HG02973 (cell line): ENCODE data around the gene PDCD1.
"Not testable (repeated sequence)": the region's sequence is repeated elsewhere in the genome, so short reads cannot be mapped to it uniquely, and the experiment has no call there.

Experiments
- ATAC-seq: cut with Tn5 transposase; IDR thresholded peaks from one replicate; pipeline ENCODE4 v1.9.1; 2021; ENCODE audit warnings: moderate library complexity; ENCODE audit not compliant: unreplicated experiment

Gene PDCD1

DNA sequence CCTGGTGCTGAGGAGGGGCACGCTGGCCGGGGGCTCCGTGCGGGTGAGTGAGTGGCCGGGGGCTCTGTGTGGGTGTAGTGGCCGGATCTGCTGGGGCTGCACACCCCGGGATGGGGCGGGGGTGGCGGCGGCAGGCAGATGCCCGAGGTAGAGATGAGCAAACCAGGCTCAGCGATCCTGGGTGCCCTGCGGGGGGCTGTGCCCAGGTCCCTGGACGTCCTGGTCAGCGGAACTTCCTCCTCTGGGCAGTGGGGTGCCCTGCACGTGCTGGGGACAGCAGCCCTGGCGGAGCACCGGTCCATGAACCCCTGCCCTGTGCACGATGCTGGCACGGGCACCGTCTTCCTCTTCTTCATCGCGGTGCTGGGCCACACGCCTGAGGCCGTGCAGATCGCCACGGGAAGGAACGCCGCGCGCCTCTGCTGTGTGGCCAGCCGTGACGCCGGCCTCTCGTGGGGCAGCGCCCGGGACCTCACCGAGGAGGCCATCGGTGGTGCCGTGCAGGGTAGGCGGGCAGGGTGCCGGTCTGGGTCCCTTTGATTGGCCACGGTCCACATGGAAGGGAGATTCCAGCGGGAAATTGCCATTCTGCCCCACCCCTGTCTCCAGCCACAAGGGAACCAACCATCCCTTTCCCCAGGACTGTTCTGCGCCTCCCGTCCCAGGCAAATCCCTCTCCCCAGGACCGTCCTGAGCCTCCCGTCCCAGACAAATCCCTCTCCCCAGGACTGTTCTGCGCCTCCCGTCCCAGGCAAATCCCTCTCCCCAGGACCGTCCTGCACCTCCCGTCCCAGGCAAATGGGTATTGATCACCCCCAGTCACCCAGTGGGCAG lies 43.8 kb downstream of the PDCD1 start:
- no peak for ATAC-seq

- ATAC-seq = no peak
Observed at GRCh38 chr2:241814393-241814642, 44.4 kb downstream of the PDCD1 start.

DNA sequence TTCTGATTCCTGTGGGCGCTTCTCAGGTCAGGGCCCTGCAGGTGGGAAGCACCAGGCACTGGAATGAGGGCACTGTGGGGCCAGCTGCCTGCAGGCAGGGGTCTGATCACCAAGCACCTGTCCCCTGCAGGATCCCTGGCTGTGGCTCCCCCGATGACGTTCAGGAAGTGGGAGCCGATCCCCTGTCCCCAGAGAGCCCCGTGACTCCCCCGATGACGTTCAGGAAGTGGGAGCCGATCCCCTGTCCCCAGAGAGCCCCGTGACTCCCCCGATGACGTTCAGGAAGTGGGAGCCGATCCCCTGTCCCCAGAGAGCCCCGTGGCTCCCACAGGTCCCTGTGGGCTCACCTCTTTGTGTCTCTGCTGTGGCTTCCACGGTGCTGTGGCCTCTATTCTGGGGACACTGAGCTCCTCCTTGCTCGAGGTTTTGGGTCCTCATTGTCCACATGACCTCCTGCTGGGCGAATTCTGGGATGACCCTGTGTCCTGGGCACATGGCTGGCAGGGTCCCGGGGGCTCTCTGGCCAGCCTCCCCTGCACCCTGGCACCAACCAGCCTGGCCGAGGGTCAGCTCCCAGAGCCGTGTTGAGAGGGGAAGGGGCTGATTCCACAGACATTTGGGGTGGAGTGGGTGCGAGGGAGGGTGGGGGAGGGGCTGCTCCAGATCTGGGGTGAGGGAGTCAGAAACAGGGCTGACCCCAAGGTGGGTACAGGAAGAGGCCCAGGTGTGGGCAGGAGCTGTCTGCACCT lies 44.9 kb downstream of the PDCD1 start:
- no peak for ATAC-seq

DNA sequence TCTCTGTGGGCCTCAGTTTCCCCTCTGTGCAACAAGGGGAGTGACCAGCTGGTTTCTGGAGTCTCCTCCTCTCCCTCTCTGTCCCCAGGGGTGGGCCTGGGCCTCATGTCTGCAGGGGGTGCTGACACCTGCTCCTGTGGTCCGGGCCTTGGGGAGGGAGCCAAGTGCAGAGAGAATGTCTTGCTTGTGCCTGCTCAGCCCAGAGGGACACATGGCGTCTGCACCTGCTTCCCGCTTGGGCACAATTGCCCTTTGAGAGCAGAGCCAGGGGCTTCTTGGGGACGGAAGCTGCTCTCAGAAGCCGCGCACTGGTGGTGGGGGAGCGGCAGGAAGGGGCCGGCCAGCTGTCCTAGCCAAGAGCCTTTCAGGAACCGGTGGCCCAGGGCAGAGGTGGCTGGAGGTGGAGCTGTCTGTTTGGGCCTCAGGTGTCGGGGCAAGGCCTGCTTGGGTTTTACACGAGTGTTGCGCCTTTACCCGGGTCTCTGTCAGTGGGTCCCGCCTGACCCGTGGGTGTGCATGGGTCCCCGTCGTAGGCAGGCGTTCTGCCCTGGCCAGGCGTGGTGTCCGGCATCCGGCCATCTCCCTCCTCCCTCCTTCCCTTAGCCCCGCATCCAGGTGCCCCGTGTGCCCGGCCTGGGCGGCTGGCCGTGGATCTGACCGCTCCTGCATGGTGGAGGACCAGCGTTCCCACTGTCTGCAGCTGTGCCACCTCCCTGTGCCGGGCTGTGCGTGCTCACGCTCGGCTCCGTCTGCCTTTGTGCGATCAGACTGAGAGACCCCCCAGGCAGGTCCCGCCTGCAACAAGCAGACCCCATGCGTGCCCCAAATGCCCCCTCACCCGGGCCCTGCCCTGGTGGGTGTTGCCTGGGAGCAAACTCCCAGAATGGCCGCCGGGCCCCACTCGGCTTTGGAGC lies 45.7 kb downstream of the PDCD1 start:
- ATAC-seq = no peak

DNA sequence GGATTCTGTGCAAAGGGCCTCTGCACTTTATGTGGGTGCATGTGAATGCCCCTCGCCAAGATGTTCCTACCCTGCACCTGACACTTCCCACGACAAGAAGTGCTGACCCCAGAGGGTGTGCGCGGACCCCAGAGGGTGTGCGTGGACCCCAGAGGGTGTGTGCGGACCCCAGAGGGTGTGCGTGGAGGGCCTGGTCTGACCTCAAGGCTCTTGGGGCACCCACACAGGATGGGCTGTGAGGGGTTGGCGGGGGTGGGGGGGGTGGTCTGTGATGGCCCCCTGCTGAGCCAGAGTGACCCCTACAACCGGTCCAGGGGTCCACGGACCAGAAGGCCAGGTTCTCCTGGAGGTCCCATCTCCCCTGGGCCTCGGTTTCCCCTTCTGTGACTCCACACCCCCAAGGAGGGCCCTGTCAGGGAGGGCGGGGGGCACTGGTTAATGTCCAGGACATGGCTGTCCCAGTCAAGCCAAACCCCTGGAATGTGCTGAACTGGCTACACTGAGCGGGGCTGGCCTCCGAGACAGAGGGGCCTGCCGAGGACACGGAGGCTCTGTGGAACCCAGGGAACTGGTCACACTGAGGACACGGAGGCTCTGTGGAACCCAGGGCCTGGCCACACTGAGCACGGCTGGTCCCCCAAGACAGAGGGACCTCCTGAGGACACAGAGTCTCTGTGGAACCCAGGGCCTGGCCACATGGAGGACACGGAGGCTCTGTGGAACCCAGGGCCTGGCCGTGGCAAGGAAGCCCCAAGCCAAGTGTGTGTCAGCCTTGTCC lies 46.6 kb downstream of the PDCD1 start:
- no peak for ATAC-seq

GRCh38 chr2:241811201-241811951 lies 47.3 kb downstream of the PDCD1 start:
- ATAC-seq = no peak

GRCh38 chr2:241810307-241811200 lies 48.1 kb downstream of the PDCD1 start:
- no peak for ATAC-seq

DNA sequence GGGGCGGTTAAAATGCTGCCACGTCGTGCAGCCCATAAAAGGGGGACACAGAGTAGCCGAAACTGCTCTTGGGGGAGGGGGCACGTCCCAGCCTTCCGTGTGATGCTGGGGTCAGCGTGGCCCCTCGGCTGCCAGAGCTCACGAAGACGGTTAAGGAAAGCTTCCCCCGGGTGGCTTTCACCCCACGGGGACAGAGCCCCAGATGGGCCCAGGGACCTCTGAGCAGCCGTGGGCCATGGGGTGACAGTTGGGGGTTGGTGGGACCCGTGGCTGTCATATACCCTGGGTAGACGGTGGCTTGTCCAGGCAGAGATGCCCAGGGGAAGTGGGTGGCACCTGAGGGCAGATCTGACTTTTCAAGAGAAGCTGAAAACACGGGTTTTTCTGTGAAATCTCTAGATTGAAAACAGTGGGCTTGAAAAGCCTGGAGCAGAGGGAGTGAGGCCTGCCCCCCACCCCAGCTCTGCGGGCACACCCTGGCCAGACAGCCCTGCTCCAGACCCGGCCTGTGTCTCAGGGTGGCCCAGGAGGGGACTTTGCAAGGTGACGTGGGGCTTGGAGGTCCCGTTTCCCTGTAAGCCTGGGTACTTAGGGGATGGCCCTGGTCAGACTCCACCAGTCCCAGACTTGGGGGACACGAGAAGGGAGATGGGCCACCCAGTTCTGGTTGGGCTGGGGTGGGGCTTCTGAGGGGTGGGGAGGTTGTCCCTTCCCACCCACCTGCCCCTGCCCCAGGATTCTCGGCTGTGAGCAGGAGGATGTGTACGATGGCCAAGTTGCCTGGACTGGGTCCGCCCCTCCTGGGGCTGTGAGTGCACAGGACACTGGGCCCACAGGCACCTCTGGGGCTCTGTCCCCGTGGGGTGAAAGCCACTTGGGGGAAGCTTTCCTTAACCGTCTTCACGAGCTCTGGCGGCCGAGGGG lies 49.0 kb downstream of the PDCD1 start:
- no peak for ATAC-seq

GRCh38 chr2:241808721-241809382 lies 49.8 kb downstream of the PDCD1 start, which contains the start of gene NEU4:
TSS of gene NEU4 (plus strand) at chr2:241809193. CDS start at chr2:241814485, 5,292 bp downstream.
- no peak for ATAC-seq

GRCh38 chr2:241808051-241808720 lies 50.5 kb downstream of the PDCD1 start:
- ATAC-seq = no peak

GRCh38 chr2:241806217-241806616 lies 52.5 kb downstream of the PDCD1 start:
- ATAC-seq = not testable (repeated sequence)

DNA sequence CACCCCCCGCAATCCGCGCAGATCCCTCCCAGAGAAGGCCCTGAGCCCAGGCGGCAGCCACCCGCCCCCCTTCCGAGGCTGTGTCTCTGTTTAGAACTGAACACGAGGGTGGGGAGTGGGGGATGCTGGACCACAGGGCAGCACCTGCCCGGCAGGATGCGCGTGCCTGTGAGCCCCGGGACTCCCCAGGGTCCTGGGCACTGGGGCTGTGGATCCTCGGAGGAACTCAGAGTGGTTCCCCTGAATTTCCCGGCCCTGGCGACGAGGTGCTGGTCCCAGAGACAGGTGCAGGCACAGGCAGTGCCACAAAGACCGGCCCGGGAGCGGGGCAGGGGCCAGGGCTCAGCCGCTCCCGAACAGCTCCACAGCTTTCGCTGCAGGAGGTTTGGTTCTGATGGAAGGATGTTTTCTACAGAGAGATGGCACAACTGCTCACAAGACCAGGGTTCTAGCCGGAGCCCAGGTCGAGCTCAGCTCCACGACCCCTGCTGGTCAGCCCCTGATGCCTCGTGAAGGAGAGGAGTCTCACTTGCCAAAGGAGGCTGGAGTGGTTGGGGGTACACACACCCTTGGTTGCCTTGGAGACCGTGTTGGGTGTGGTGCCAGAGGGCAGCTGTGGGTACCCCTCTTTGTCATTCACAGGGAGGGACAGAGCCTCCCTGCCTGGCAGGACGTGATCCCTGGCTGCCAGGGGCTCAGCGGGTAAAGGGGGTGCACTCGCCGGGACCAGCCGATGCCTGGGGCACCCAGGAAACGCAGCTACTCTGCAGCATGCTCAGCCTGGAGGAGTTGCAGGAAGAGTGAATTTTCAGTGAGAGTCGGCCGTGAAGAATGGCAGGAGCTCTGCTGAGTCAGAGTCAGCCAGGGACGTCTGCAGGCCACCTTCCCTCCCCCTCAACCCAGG lies 54.1 kb downstream of the PDCD1 start:
- ATAC-seq = no peak

GRCh38 chr2:241803387-241804325 lies 55.0 kb downstream of the PDCD1 start:
- ATAC-seq = peak; percentile 49

- ATAC-seq = no peak
Observed at GRCh38 chr2:241802421-241803318, 56.0 kb downstream of the PDCD1 start.
